ENCODE data around the gene CTPS2. TPM values are rescaled to one million over a fixed set of nuclear protein-coding genes. Genes with fewer than 3 reads are reported as not detected.
"Not testable (repeated sequence)": the region's sequence is repeated elsewhere in the genome, so short reads cannot be mapped to it uniquely, and the experiment has no call there.

The CTPS2 gene
- polyA plus RNA-seq, 1 experiment, result 3.7 TPM

DNA sequence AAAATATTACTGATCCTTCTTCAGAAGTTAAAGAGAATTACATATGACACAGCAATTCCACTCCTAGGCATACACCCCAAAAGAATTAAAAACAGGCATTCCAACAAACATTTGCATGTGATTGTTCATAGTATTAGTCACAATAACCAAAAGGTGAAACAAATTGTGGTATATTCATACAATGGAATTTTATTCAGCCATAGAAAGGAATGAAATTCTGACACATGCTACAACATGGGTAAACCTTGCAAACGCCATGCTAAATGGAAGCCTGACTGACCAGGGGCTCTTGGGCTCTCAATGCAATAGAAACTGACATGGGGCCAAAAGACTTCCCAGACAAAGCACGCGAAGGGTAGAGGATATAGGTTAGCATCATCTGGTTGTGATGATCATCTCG lies 124.6 kb downstream of the CTPS2 start:
- no peak overlapping the region for H3K4me3 ChIP-seq (ENCODE audit: low read depth, low read length)
- H3K27me3 ChIP-seq (ENCODE audit: control insufficient read depth, insufficient read depth, low read length), result no peaks in the 10 kb centered on the region
- ChIA-PET POLR2A (interaction anchor here (0.7 kb wide), 1 partner anchor 17 kb away, joined by 11 read pairs; no protein-coding TSS in a partner anchor), CTCF (no interaction called here)
- no peak for TF ChIP-seq CTCF (IDR thresholded peaks at IDR 0.05; ENCODE audit: insufficient read depth, low read depth, low read length)
- H3K36me3 ChIP-seq (ENCODE audit: control insufficient read depth, insufficient read depth, low read length), result no peaks in the 10 kb centered on the region; the same call in 1 of the 2 replicates
- DNase-seq (ENCODE audit: low read depth), result no peak

DNA sequence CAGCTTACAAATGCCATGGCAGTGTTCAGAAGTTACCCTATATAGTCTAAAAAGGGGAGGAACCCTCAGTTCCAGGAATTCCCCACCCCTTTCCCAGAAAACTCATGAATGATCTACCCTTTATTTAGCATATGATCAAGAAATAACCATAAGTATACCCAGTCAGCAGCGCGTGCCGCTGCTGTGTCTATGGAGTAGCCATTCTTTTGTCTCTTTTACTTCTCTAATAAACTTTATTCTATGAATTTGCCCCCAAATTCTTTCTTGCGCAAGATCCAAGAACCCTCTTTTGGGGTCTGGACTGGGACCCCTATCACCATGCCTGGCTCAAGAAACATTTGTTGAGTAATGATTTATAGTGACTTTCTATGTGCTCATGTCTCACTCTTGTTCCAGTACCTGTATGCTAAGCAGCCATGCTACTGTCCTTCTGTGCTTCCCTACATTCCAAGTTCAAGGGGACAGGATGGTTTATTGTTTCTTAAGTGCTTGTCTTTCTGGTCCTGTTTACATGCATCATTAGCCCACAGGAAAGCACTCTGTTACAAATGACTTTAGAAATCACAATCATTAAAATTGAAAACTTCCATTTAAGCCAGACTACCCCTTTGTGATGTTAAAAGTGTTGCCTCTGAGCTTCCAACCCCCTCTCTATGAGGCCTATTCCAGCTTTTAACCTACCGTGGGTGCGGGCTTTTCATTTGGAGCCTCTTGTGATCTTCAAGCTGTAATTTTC lies 125.9 kb downstream of the CTPS2 start:
- Histone ChIP-seq H3K4me3 (ENCODE audit: low read depth, low read length) (no peak overlapping the region), H3K27me3 (ENCODE audit: control insufficient read depth, insufficient read depth, low read length) (no peaks in the 10 kb centered on the region), H3K36me3 (ENCODE audit: control insufficient read depth, insufficient read depth, low read length) (no peaks in the 10 kb centered on the region)
- TF ChIP-seq CTCF (IDR thresholded peaks at IDR 0.05; ENCODE audit: insufficient read depth, low read depth, low read length), result no peak
- no peak for DNase-seq (ENCODE audit: low read depth)
- ChIA-PET CTCF (no interaction called here), POLR2A (no interaction called here)

- H3K36me3 ChIP-seq (ENCODE audit: control insufficient read depth, insufficient read depth, low read length), result no peaks in the 10 kb centered on the region
- H3K4me3 ChIP-seq (ENCODE audit: low read depth, low read length), result no peak overlapping the region
- ChIA-PET CTCF (no interaction called here), POLR2A (no interaction called here)
- H3K27me3 ChIP-seq (ENCODE audit: control insufficient read depth, insufficient read depth, low read length), result no peaks in the 10 kb centered on the region
- DNase-seq (ENCODE audit: low read depth), result no peak
- TF ChIP-seq CTCF (IDR thresholded peaks at IDR 0.05; ENCODE audit: insufficient read depth, low read depth, low read length), result no peak
Observed at GRCh38 chrX:16585486-16586376, 126.7 kb downstream of the CTPS2 start.

DNA sequence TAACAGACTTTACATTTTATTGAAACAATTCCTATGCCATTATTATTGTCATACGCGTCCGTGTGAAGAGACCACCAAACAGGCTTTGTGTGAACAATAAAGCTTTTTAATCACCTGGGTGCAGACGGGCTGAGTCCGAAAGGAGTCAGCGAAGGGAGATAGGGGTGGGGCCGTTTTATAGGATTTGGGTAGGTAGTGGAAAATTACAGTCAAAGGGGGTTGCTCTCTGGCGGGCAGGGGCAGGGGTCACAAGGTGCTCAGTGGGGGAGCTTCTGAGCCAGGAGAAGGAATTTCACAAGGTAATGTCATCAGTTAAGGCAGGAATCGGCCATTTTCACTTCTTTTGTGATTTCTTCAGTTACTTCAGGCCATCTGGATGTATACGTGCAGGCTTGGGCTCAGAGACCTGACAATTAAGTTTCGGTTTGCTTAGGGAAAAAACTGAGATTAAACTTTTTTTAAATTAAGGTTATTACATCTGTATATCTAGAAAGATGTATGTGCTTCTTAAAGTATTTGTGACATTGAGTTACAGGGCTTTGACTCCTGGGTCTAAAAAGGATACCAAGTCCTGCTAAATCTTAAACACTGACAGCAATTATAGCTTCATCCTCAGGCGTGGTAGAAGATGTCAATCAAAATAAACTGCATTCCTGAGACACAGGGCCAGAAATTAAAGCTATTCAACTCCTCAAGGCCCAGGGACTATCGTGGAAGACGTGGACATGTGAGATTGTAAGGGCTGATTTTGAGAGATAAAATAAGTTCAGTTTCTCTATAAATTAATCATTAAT lies 132.3 kb downstream of the CTPS2 start:
- CTCF ChIA-PET; H3K36me3 ChIP-seq (ENCODE audit: control insufficient read depth, insufficient read depth, low read length); DNase-seq (ENCODE audit: low read depth); POLR2A ChIA-PET; H3K4me3 ChIP-seq (ENCODE audit: low read depth, low read length); H3K27me3 ChIP-seq (ENCODE audit: control insufficient read depth, insufficient read depth, low read length): not testable (repeated sequence)

- TF ChIP-seq CTCF (IDR thresholded peaks at IDR 0.05; ENCODE audit: insufficient read depth, low read depth, low read length), result no peak
- POLR2A ChIA-PET, result no interaction called here
- CTCF ChIA-PET, result no interaction called here
- Histone ChIP-seq H3K4me3 (ENCODE audit: low read depth, low read length) (no peak overlapping the region), H3K27me3 (ENCODE audit: control insufficient read depth, insufficient read depth, low read length) (no peaks in the 10 kb centered on the region), H3K36me3 (ENCODE audit: control insufficient read depth, insufficient read depth, low read length) (no peaks in the 10 kb centered on the region)
- no peak for DNase-seq (ENCODE audit: low read depth)
Observed at GRCh38 chrX:16579517-16579916, 133.0 kb downstream of the CTPS2 start.

Measured in BJ (cell line).